MCF 10A (cell line): ENCODE data around the gene PKD1. TPM values are rescaled to one million over a fixed set of nuclear protein-coding genes. Genes with fewer than 3 reads are reported as not detected.
"Not testable (repeated sequence)": the region's sequence is repeated elsewhere in the genome, so short reads cannot be mapped to it uniquely, and the experiment has no call there.

Experiments
- BruUV-seq: library from RNA; stranded (reverse); fragments of 400-500 nt; replicated peaks from 2 replicates; lab custom pipeline; 2021; lab: Mats Ljungman, UMichigan
- CTCF ChIA-PET: fragments of 300-600 bp; sonication (Branson Sonifier 250); formaldehyde crosslinking; extraction: SDS; loops from one replicate; lab custom pipeline; 2021; ENCODE audit warnings: antibody characterized with exemption, inconsistent platforms; lab: Yijun Ruan, JAX
- POLR2A ChIA-PET: fragments of 300-600, 350-650 bp; sonication (Branson Sonifier 250); formaldehyde crosslinking; extraction: SDS; loops from one replicate; lab custom pipeline; 2020; ENCODE audit warnings: antibody characterized with exemption, inconsistent platforms; lab: Yijun Ruan, JAX
- DNase-seq: peaks from one replicate; pipeline ENCODE4 v3.0.0-alpha.2; 2018; ENCODE audit not compliant: unreplicated experiment
- H3K27ac Mint-ChIP-seq: one replicate; pipeline ENCODE4 v1.8.0; 2022; ENCODE audit warnings: mild to moderate bottlenecking, low read depth, mixed read lengths; ENCODE audit not compliant: unreplicated experiment
- H3K27me3 Mint-ChIP-seq: one replicate; pipeline ENCODE4 v1.8.0; 2022; ENCODE audit warnings: mixed read lengths; ENCODE audit not compliant: insufficient read depth, unreplicated experiment
- H3K36me3 Mint-ChIP-seq: one replicate; pipeline ENCODE4 v1.8.0; 2022; ENCODE audit warnings: mild to moderate bottlenecking, moderate library complexity, mixed read lengths; ENCODE audit not compliant: insufficient read depth, unreplicated experiment
- H3K4me1 Mint-ChIP-seq: one replicate; pipeline ENCODE4 v1.8.0; 2022; ENCODE audit warnings: mixed read lengths; ENCODE audit not compliant: insufficient read depth, unreplicated experiment
- H3K4me3 Mint-ChIP-seq: one replicate; pipeline ENCODE4 v1.8.0; 2022; ENCODE audit warnings: mild to moderate bottlenecking, moderate library complexity, mixed read lengths; ENCODE audit not compliant: unreplicated experiment
- H3K9me3 Mint-ChIP-seq: one replicate; pipeline ENCODE4 v1.8.0; 2022; ENCODE audit warnings: mixed read lengths; ENCODE audit not compliant: unreplicated experiment
- CTCF ChIP-seq: fragments of 200-600 bp; IDR thresholded peaks from one replicate; pipeline ENCODE4 v1.8.0; 2022; ENCODE audit warnings: antibody characterized with exemption, mild to moderate bottlenecking; ENCODE audit not compliant: unreplicated experiment
- intact Hi-C: fragments of 100-400 bp; cut with micrococcal nuclease; formaldehyde crosslinking; loops from 2 replicates; pipeline ENCODE4 v1.14.1; 2022
- total RNA-seq: library from RNA; stranded (reverse); gene quantifications from 2 replicates; pipeline ENCODE4 v1.2.3, GENCODE V29; 2022

PKD1 gene
- total RNA-seq, 1 experiment from 2014 or later, result 187 TPM

GRCh38 chr16:2145843-2146242, 10.1 kb upstream of the PKD1 start:
- H3K9me3 Mint-ChIP-seq, result no peaks in the 10 kb centered on the region

GRCh38 chr16:2143878-2144485, 8.3 kb upstream of the PKD1 start:
- H3K27me3 Mint-ChIP-seq, result no peaks in the 10 kb centered on the region
- ChIA-PET POLR2A (interaction anchor here (1.1 to 1.3 kb wide), 2 partner anchors 11 to 135 kb away, joined by 6 to 7 read pairs; partner anchors contain the start of gene TRAF7), CTCF (interaction anchor here (1.1 to 2.6 kb wide), 3 partner anchors 9 to 23 kb away, joined by 6 to 13 read pairs (median 6); no protein-coding TSS in a partner anchor)
- H3K36me3 Mint-ChIP-seq, result peaks cover 9% of the 10 kb centered on the region
- DNase-seq, result no peak
- intact Hi-C loops, result loop anchor here (5.0 kb wide), 1 partner anchor 282 kb away; no protein-coding TSS in a partner anchor
- H3K4me3 Mint-ChIP-seq, result no peak overlapping the region
- no peaks in the 10 kb centered on the region for H3K9me3 Mint-ChIP-seq
- H3K27ac Mint-ChIP-seq, result no peak overlapping the region
- H3K4me1 Mint-ChIP-seq, result no peaks in the 10 kb centered on the region
- BruUV-seq, result no TSS peak
- no peak for TF ChIP-seq CTCF

More at GRCh38 chr16:2145843-2146242, 10.1 kb upstream of the PKD1 start:
- H3K27me3 Mint-ChIP-seq, result no peaks in the 10 kb centered on the region
- POLR2A ChIA-PET, result interaction anchor here (0.6 to 3.5 kb wide), 5 partner anchors 10 to 138 kb away, joined by 3 to 17 read pairs (median 6); partner anchors contain the start of genes PKD1 and TRAF7
- H3K27ac Mint-ChIP-seq, result no peak overlapping the region
- peaks cover 21% of the 10 kb centered on the region for H3K36me3 Mint-ChIP-seq
- DNase-seq, result no peak
- CTCF ChIA-PET, result interaction anchor here (0.6 to 1.7 kb wide), 5 partner anchors 9 to 447 kb away, joined by 3 to 4 read pairs (median 4); no protein-coding TSS in a partner anchor
- H3K4me3 Mint-ChIP-seq, result no peak overlapping the region
- no TSS peak for BruUV-seq
- intact Hi-C loops, result no loop called here
- peaks cover under 1% of the 10 kb centered on the region for H3K4me1 Mint-ChIP-seq
- TF ChIP-seq CTCF, result no peak

- POLR2A ChIA-PET, result interaction anchor here (0.8 to 1.3 kb wide), 3 partner anchors 10 to 134 kb away, joined by 3 to 7 read pairs (median 6); partner anchors contain the start of gene TRAF7
- TF ChIP-seq CTCF, result no peak
- CTCF ChIA-PET, result interaction anchor here (0.6 to 2.6 kb wide), 4 partner anchors 9 to 166 kb away, joined by 3 to 13 read pairs (median 6); no protein-coding TSS in a partner anchor
- no peak overlapping the region for H3K4me3 Mint-ChIP-seq
- H3K9me3 Mint-ChIP-seq, result no peaks in the 10 kb centered on the region
- BruUV-seq, result no TSS peak
- no peaks in the 10 kb centered on the region for H3K4me1 Mint-ChIP-seq
- peaks cover 9% of the 10 kb centered on the region for H3K36me3 Mint-ChIP-seq
- no peaks in the 10 kb centered on the region for H3K27me3 Mint-ChIP-seq
- intact Hi-C loops, result loop anchor here (5.0 kb wide), 1 partner anchor 281 kb away; no protein-coding TSS in a partner anchor
- no peak overlapping the region for H3K27ac Mint-ChIP-seq
- DNase-seq, result peak; percentile 34
These were observed 7.5 kb upstream of the PKD1 start for GRCh38 chr16:2142942-2143877.

- BruUV-seq, H3K27me3 Mint-ChIP-seq, H3K4me1 Mint-ChIP-seq, DNase-seq, POLR2A ChIA-PET, CTCF ChIA-PET, H3K36me3 Mint-ChIP-seq, H3K9me3 Mint-ChIP-seq, intact Hi-C loops: not testable (repeated sequence)
- Mint-ChIP-seq H3K27ac (peak overlapping the region; percentile 87), H3K4me3 (peak overlapping the region; percentile 77)
These were observed 627 bp downstream of the PKD1 start for GRCh38 chr16:2135071-2135470.

- H3K4me3 Mint-ChIP-seq, result peak overlapping the region; percentile 55
These were observed 1.9 kb downstream of the PKD1 start for GRCh38 chr16:2133797-2134196.

GRCh38 chr16:2129890-2130447, 5.7 kb downstream of the PKD1 start:
- CTCF ChIA-PET, H3K27me3 Mint-ChIP-seq, BruUV-seq, H3K36me3 Mint-ChIP-seq, POLR2A ChIA-PET, intact Hi-C loops, H3K4me3 Mint-ChIP-seq, DNase-seq, H3K9me3 Mint-ChIP-seq, H3K27ac Mint-ChIP-seq: not testable (repeated sequence)
- H3K4me1 Mint-ChIP-seq, result peaks cover 20% of the 10 kb centered on the region

More at GRCh38 chr16:2133797-2134196, 1.9 kb downstream of the PKD1 start:
- CTCF ChIA-PET, H3K9me3 Mint-ChIP-seq, intact Hi-C loops, H3K4me1 Mint-ChIP-seq, DNase-seq, H3K27me3 Mint-ChIP-seq, H3K36me3 Mint-ChIP-seq, POLR2A ChIA-PET, H3K27ac Mint-ChIP-seq: not testable (repeated sequence)
- TSS peak; percentile 20 for BruUV-seq
